Activated CD4-positive, alpha-beta memory T cell treated with anti-CD3 and anti-CD28 coated beads for 36 hours (primary cell): ENCODE data around the gene DOC2A. TPM values are rescaled to one million over a fixed set of nuclear protein-coding genes. Genes with fewer than 3 reads are reported as not detected.
"Not testable (repeated sequence)": the region's sequence is repeated elsewhere in the genome, so short reads cannot be mapped to it uniquely, and the experiment has no call there.

Experiments used
- CTCF ChIA-PET: fragments of 350-600 bp; sonication (Branson Sonifier 250); formaldehyde crosslinking; loops from one replicate; lab custom pipeline; 2021; ENCODE audit warnings: antibody characterized with exemption, inconsistent platforms; lab: Charles Lee
- POLR2A ChIA-PET: fragments of 350-600 bp; sonication (Branson Sonifier 250); formaldehyde crosslinking; loops from one replicate; lab custom pipeline; 2021; ENCODE audit warnings: antibody characterized with exemption; lab: Charles Lee
- DNase-seq: peaks from one replicate; pipeline ENCODE4 v3.0.0-alpha.2; 2020
- H3K27ac Mint-ChIP-seq: one replicate; pipeline ENCODE4 v1.8.0; 2021; ENCODE audit warnings: mixed read lengths
- H3K27me3 Mint-ChIP-seq: one replicate; pipeline ENCODE4 v1.8.0; 2021; ENCODE audit warnings: mixed read lengths
- H3K36me3 Mint-ChIP-seq: one replicate; pipeline ENCODE4 v1.8.0; 2021; ENCODE audit warnings: mixed read lengths
- H3K4me1 Mint-ChIP-seq: one replicate; pipeline ENCODE4 v1.8.0; 2021; ENCODE audit warnings: low read depth, mixed read lengths
- H3K4me3 Mint-ChIP-seq: one replicate; pipeline ENCODE4 v1.8.0; 2021; ENCODE audit warnings: mild to moderate bottlenecking, mixed read lengths
- H3K9me3 Mint-ChIP-seq: one replicate; pipeline ENCODE4 v1.8.0; 2021; ENCODE audit warnings: mixed read lengths
- intact Hi-C: fragments of 100-400 bp; cut with micrococcal nuclease; formaldehyde crosslinking; loops from one replicate; pipeline ENCODE4 v1.15.1; 2023
- total RNA-seq, 2 experiments: library from RNA; stranded (reverse); gene quantifications; one replicate each; pipeline ENCODE4 v1.2.3, GENCODE V29; 2021

The DOC2A gene
- total RNA-seq, 2 experiments from 2014 or later: 0.33 to 0.34 TPM

GRCh38 chr16:30026449-30026848 lies 15.6 kb upstream of the DOC2A start:
- H3K9me3 Mint-ChIP-seq: no peaks in the 10 kb centered on the region
- intact Hi-C loops: no loop called here
- no peak for DNase-seq
- peaks cover 1% of the 10 kb centered on the region for H3K4me1 Mint-ChIP-seq
- ChIA-PET CTCF (no interaction called here), POLR2A (no interaction called here)
- peaks cover 45% of the 10 kb centered on the region for H3K27me3 Mint-ChIP-seq
- H3K27ac Mint-ChIP-seq: no peak overlapping the region
- no peak overlapping the region for H3K4me3 Mint-ChIP-seq
- H3K36me3 Mint-ChIP-seq: no peaks in the 10 kb centered on the region

- ChIA-PET CTCF (no interaction called here), POLR2A (no interaction called here)
- intact Hi-C loops: no loop called here
- Mint-ChIP-seq H3K4me3 (no peak overlapping the region), H3K36me3 (no peaks in the 10 kb centered on the region), H3K4me1 (peaks cover 4% of the 10 kb centered on the region), H3K27me3 (peaks cover 44% of the 10 kb centered on the region), H3K27ac (no peak overlapping the region), H3K9me3 (no peaks in the 10 kb centered on the region)
- DNase-seq: no peak
These were observed 14.7 kb upstream of the DOC2A start for GRCh38 chr16:30025574-30025973.

- DNase-seq: no peak
- CTCF ChIA-PET: no interaction called here
- Mint-ChIP-seq H3K36me3 (no peaks in the 10 kb centered on the region), H3K9me3 (no peaks in the 10 kb centered on the region), H3K4me3 (no peak overlapping the region), H3K27me3 (peaks cover 42% of the 10 kb centered on the region), H3K27ac (no peak overlapping the region), H3K4me1 (peaks cover 4% of the 10 kb centered on the region)
- intact Hi-C loops: no loop called here
- POLR2A ChIA-PET: no interaction called here
These were observed 14.3 kb upstream of the DOC2A start for GRCh38 chr16:30025156-30025555.

- Mint-ChIP-seq H3K36me3 (no peaks in the 10 kb centered on the region), H3K4me1 (peaks cover 4% of the 10 kb centered on the region), H3K9me3 (no peaks in the 10 kb centered on the region), H3K4me3 (no peak overlapping the region), H3K27ac (no peak overlapping the region), H3K27me3 (peaks cover 34% of the 10 kb centered on the region)
- ChIA-PET CTCF (no interaction called here), POLR2A (no interaction called here)
- no peak for DNase-seq
- intact Hi-C loops: loop anchor here (5.0 kb wide), 1 partner anchor 162 kb away; the partner anchor contains the start of gene CDIPT
These were observed 13.6 kb upstream of the DOC2A start for GRCh38 chr16:30024451-30024850.

- no peaks in the 10 kb centered on the region for H3K9me3 Mint-ChIP-seq
- intact Hi-C loops: loop anchor here (5.0 kb wide), 1 partner anchor 161 kb away; the partner anchor contains the start of gene CDIPT
- no peaks in the 10 kb centered on the region for H3K36me3 Mint-ChIP-seq
- peaks cover 4% of the 10 kb centered on the region for H3K4me1 Mint-ChIP-seq
- H3K4me3 Mint-ChIP-seq: no peak overlapping the region
- ChIA-PET CTCF (interaction anchor here (1.5 to 2.0 kb wide), 2 partner anchors 8 to 32 kb away, joined by 5 to 22 read pairs; partner anchors contain the start of gene TLCD3B), POLR2A (interaction anchor here (0.8 kb wide), 1 partner anchor 217 kb away, joined by 3 read pairs; the partner anchor contains the start of gene MAZ)
- H3K27ac Mint-ChIP-seq: no peak overlapping the region
- DNase-seq: no peak
- H3K27me3 Mint-ChIP-seq: peaks cover 26% of the 10 kb centered on the region
These were observed 12.8 kb upstream of the DOC2A start for GRCh38 chr16:30023586-30023985.

GRCh38 chr16:30022887-30023286 lies 12.1 kb upstream of the DOC2A start, which contains the start of gene C16orf92:
Gene C16orf92 (plus strand): TSS chr16:30023198. CDS start chr16:30023341, 143 bp downstream.
- Mint-ChIP-seq H3K4me3 (no peak within 1 kb of the TSS), H3K4me1 (peaks cover 4% of the 10 kb centered on the region), H3K36me3 (no peaks in the 10 kb centered on the region), H3K27me3 (peaks cover 20% of the 10 kb centered on the region), H3K9me3 (no peaks in the 10 kb centered on the region), H3K27ac (no peak within 1 kb of the TSS)
- CTCF ChIA-PET: interaction anchor here (1.0 to 2.0 kb wide), 3 partner anchors 9 to 33 kb away, joined by 3 to 22 read pairs (median 5); partner anchors contain the start of gene TLCD3B
- POLR2A ChIA-PET: interaction anchor here (0.8 kb wide), 1 partner anchor 216 kb away, joined by 3 read pairs; the partner anchor contains the start of gene MAZ
- intact Hi-C loops: loop anchor here (5.0 kb wide), 1 partner anchor 161 kb away; the partner anchor contains the start of gene CDIPT
- DNase-seq: no peak

GRCh38 chr16:30018731-30019158 lies 7.9 kb upstream of the DOC2A start:
- CTCF ChIA-PET: interaction anchor here (1.0 to 5.4 kb wide), 4 partner anchors 13 to 327 kb away, joined by 3 to 25 read pairs (median 3); partner anchors contain the start of genes INO80E and TLCD3B
- Mint-ChIP-seq H3K27ac (no peak overlapping the region), H3K36me3 (no peaks in the 10 kb centered on the region), H3K4me1 (peaks cover 4% of the 10 kb centered on the region), H3K9me3 (no peaks in the 10 kb centered on the region), H3K27me3 (peaks cover 3% of the 10 kb centered on the region), H3K4me3 (no peak overlapping the region)
- intact Hi-C loops: no loop called here
- no peak for DNase-seq
- POLR2A ChIA-PET: no interaction called here

GRCh38 chr16:30017937-30018336 lies 7.1 kb upstream of the DOC2A start:
- H3K27ac Mint-ChIP-seq, DNase-seq, H3K4me1 Mint-ChIP-seq, H3K27me3 Mint-ChIP-seq, H3K36me3 Mint-ChIP-seq, intact Hi-C loops, H3K9me3 Mint-ChIP-seq, H3K4me3 Mint-ChIP-seq: not testable (repeated sequence)
- ChIA-PET CTCF (interaction anchor here (0.6 to 5.4 kb wide), 8 partner anchors 13 to 391 kb away, joined by 3 to 25 read pairs (median 3); partner anchors contain the start of genes INO80E and TLCD3B), POLR2A (interaction anchor here (0.6 kb wide), 1 partner anchor 68 kb away, joined by 3 read pairs; no protein-coding TSS in a partner anchor)

- DNase-seq: no peak
- no peak overlapping the region for H3K4me3 Mint-ChIP-seq
- intact Hi-C loops: no loop called here
- ChIA-PET CTCF (interaction anchor here (0.6 to 5.4 kb wide), 4 partner anchors 15 to 392 kb away, joined by 3 to 25 read pairs (median 4); partner anchors contain the start of genes INO80E and TLCD3B), POLR2A (no interaction called here)
- H3K4me1 Mint-ChIP-seq: peaks cover 4% of the 10 kb centered on the region
- H3K27ac Mint-ChIP-seq: no peak overlapping the region
- no peaks in the 10 kb centered on the region for H3K9me3 Mint-ChIP-seq
- no peaks in the 10 kb centered on the region for H3K36me3 Mint-ChIP-seq
- H3K27me3 Mint-ChIP-seq: peaks cover 3% of the 10 kb centered on the region
These were observed 6.4 kb upstream of the DOC2A start for GRCh38 chr16:30017277-30017656.

GRCh38 chr16:30016555-30017276 lies 5.9 kb upstream of the DOC2A start:
- Mint-ChIP-seq H3K4me1 (peaks cover 8% of the 10 kb centered on the region), H3K9me3 (no peaks in the 10 kb centered on the region), H3K27ac (no peak overlapping the region), H3K27me3 (peaks cover 7% of the 10 kb centered on the region), H3K4me3 (no peak overlapping the region), H3K36me3 (no peaks in the 10 kb centered on the region)
- CTCF ChIA-PET: interaction anchor here (1.1 to 5.4 kb wide), 2 partner anchors 15 to 325 kb away, joined by 3 to 25 read pairs; partner anchors contain the start of gene TLCD3B
- intact Hi-C loops: no loop called here
- no peak for DNase-seq
- POLR2A ChIA-PET: no interaction called here

- H3K4me1 Mint-ChIP-seq, intact Hi-C loops, H3K27ac Mint-ChIP-seq, H3K4me3 Mint-ChIP-seq, H3K36me3 Mint-ChIP-seq, DNase-seq, H3K27me3 Mint-ChIP-seq, POLR2A ChIA-PET, H3K9me3 Mint-ChIP-seq: not testable (repeated sequence)
- CTCF ChIA-PET: interaction anchor here (0.6 to 5.4 kb wide), 2 partner anchors 10 to 16 kb away, joined by 3 to 25 read pairs; partner anchors contain the start of gene TLCD3B
These were observed 4.6 kb upstream of the DOC2A start for GRCh38 chr16:30015450-30015849.

GRCh38 chr16:30012598-30012997 lies 1.8 kb upstream of the DOC2A start:
- intact Hi-C loops, H3K9me3 Mint-ChIP-seq, POLR2A ChIA-PET, H3K27ac Mint-ChIP-seq, DNase-seq, CTCF ChIA-PET, H3K4me3 Mint-ChIP-seq, H3K36me3 Mint-ChIP-seq: not testable (repeated sequence)
- Mint-ChIP-seq H3K27me3 (peaks cover 22% of the 10 kb centered on the region), H3K4me1 (peaks cover 12% of the 10 kb centered on the region)
